Endometrium (tissue), 2 donors: ENCODE results near the gene PCDHB16.

Experiments used
- FAIRE-seq: peaks from 2 replicates; lab custom pipeline; 2012; peaks lifted over from hg19 to GRCh38; lab: Jason Lieb, UNC
- donor health status: control.
- donor health status: control.

The PCDHB16 gene

GRCh38 chr5:141234109-141234667 lies 52.0 kb downstream of the PCDHB16 start:
- no peak for FAIRE-seq
